T-helper 17 cell (primary cell): Measurements from ENCODE around the gene TEKT3. TPM values are rescaled to one million over a fixed set of nuclear protein-coding genes. Genes with fewer than 3 reads are reported as not detected.

Experiments used
- ATAC-seq: fragments of 150-1000 bp; cut with Tn5 transposase; 2 replicates; pipeline ENCODE4 v1.10.0; 2021; ENCODE audit warnings: mild to moderate bottlenecking, moderate library complexity
- DNase-seq, 3 donors: peaks; one replicate each; pipeline versions ENCODE4 v3.0.0 to v3.0.0-alpha.2; 2020 to 2021
- H3K9me3 ChIP-seq: one replicate; pipeline ENCODE4 v1.7.0; 2013; ENCODE audit warnings: low read length, mild to moderate bottlenecking; ENCODE audit not compliant: control insufficient read depth, poor library complexity, severe bottlenecking
- H3K27ac Mint-ChIP-seq: one replicate; pipeline ENCODE4 v1.8.0; 2022; ENCODE audit warnings: mild to moderate bottlenecking, moderate library complexity, mixed read lengths
- H3K27me3 Mint-ChIP-seq: one replicate; pipeline ENCODE4 v1.8.0; 2022; ENCODE audit warnings: mixed read lengths
- H3K36me3 Mint-ChIP-seq: one replicate; pipeline ENCODE4 v1.8.0; 2022; ENCODE audit warnings: low read depth, mixed read lengths
- H3K4me1 Mint-ChIP-seq: one replicate; pipeline ENCODE4 v1.8.0; 2022; ENCODE audit warnings: mild to moderate bottlenecking, mixed read lengths
- H3K4me3 Mint-ChIP-seq: one replicate; pipeline ENCODE4 v1.8.0; 2022; ENCODE audit warnings: mild to moderate bottlenecking, moderate library complexity, mixed read lengths
- total RNA-seq, 4 donors: library from RNA in 2 of 4; stranded (reverse) in 2 of 4; gene quantifications; one replicate each; pipeline ENCODE4 v1.2.3 and lab custom pipeline; 2022 to 2026

Gene TEKT3
- total RNA-seq, 2 donors from 2014 or later = not detected

GRCh38 chr17:15368600-15368999 lies 27.2 kb upstream of the TEKT3 start:
- no peaks in the 10 kb centered on the region for H3K36me3 Mint-ChIP-seq
- DNase-seq = no peak
- H3K4me3 Mint-ChIP-seq = no peak overlapping the region
- H3K9me3 ChIP-seq = no peaks in the 10 kb centered on the region
- no peak for ATAC-seq
- H3K27me3 Mint-ChIP-seq = peaks cover 22% of the 10 kb centered on the region
- no peak overlapping the region for H3K27ac Mint-ChIP-seq
- H3K4me1 Mint-ChIP-seq = no peaks in the 10 kb centered on the region

DNA sequence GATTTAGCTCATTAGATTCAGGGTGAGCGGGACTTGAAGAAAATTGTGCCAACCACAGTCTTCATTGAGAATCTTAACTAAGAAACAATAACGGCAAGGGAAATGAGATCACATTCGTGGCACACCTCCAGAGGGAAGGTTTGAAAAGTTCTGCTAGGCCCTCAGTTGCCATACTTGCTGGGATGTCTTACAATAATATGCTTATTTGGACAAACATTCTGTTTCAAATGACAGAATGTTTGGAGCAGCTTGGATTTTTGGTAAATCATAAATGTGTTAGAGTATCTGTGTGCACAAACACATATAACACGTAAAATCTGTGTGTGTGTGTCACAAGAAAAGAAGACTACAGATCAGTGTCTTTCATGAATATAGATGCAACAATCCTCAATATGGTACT lies 24.6 kb upstream of the TEKT3 start:
- Mint-ChIP-seq H3K4me3 (no peak overlapping the region), H3K36me3 (no peaks in the 10 kb centered on the region), H3K4me1 (no peaks in the 10 kb centered on the region), H3K27ac (no peak overlapping the region), H3K27me3 (peaks cover 21% of the 10 kb centered on the region)
- no peaks in the 10 kb centered on the region for H3K9me3 ChIP-seq
- DNase-seq = no peak
- ATAC-seq = no peak

GRCh38 chr17:15364615-15365014 lies 23.2 kb upstream of the TEKT3 start:
- no peaks in the 10 kb centered on the region for H3K9me3 ChIP-seq
- H3K27me3 Mint-ChIP-seq = peaks cover 15% of the 10 kb centered on the region
- H3K36me3 Mint-ChIP-seq = no peaks in the 10 kb centered on the region
- no peak overlapping the region for H3K4me3 Mint-ChIP-seq
- no peaks in the 10 kb centered on the region for H3K4me1 Mint-ChIP-seq
- ATAC-seq (no peak), DNase-seq (no peak)
- no peak overlapping the region for H3K27ac Mint-ChIP-seq

DNA sequence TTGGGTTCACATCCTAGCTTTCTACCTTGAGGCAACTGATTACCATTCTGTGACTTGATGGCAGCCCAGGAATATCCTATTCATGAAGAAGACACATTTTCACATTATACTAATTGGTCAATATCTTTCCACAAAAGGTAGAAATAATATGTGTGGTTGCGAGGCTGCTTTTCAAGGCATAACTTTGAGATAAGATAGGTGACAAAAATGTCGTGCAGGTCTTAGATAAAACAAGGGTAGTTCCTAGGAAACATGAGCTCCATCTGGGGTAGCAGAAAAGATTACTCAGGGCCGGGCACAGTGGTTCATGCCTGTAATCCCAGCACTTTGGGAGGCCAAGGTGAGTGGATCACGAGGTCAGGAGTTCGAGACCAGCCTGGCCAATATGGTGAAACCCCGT lies 22.3 kb upstream of the TEKT3 start:
- no peaks in the 10 kb centered on the region for H3K9me3 ChIP-seq
- no peaks in the 10 kb centered on the region for H3K4me1 Mint-ChIP-seq
- no peak for DNase-seq
- no peaks in the 10 kb centered on the region for H3K36me3 Mint-ChIP-seq
- H3K4me3 Mint-ChIP-seq = no peak overlapping the region
- peaks cover 12% of the 10 kb centered on the region for H3K27me3 Mint-ChIP-seq
- no peak for ATAC-seq
- no peak overlapping the region for H3K27ac Mint-ChIP-seq

DNA sequence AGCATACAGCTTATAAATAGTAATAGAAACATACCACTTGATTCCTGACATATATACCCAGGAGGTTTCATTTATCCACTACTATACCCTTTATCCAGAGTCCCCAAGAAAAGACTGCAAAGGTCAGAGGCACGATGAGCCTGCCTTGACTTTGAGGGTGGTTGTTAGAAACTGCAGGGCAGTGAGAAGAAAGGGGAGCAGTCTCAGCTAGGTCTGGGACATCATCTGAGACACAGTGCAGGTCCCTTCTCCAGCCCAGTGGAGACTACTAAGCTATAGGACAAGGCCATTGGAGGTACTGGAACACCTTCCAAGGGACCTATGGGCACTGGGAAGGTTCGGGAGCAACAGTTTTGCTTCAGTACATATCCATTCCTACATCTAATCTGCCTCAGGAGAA lies 20.2 kb upstream of the TEKT3 start:
- H3K36me3 Mint-ChIP-seq = no peaks in the 10 kb centered on the region
- peaks cover 15% of the 10 kb centered on the region for H3K27me3 Mint-ChIP-seq
- DNase-seq (no peak), ATAC-seq (no peak)
- H3K4me1 Mint-ChIP-seq = no peaks in the 10 kb centered on the region
- H3K27ac Mint-ChIP-seq = no peak overlapping the region
- H3K4me3 Mint-ChIP-seq = no peak overlapping the region
- H3K9me3 ChIP-seq = no peaks in the 10 kb centered on the region

GRCh38 chr17:15361151-15361550 lies 19.8 kb upstream of the TEKT3 start:
- ATAC-seq (no peak), DNase-seq (no peak)
- no peak overlapping the region for H3K27ac Mint-ChIP-seq
- no peaks in the 10 kb centered on the region for H3K4me1 Mint-ChIP-seq
- H3K9me3 ChIP-seq = no peaks in the 10 kb centered on the region
- peaks cover 16% of the 10 kb centered on the region for H3K27me3 Mint-ChIP-seq
- no peaks in the 10 kb centered on the region for H3K36me3 Mint-ChIP-seq
- H3K4me3 Mint-ChIP-seq = no peak overlapping the region

- no peaks in the 10 kb centered on the region for H3K36me3 Mint-ChIP-seq
- no peak for ATAC-seq
- no peaks in the 10 kb centered on the region for H3K4me1 Mint-ChIP-seq
- no peak overlapping the region for H3K4me3 Mint-ChIP-seq
- H3K27ac Mint-ChIP-seq = no peak overlapping the region
- no peaks in the 10 kb centered on the region for H3K9me3 ChIP-seq
- no peak for DNase-seq
- H3K27me3 Mint-ChIP-seq = peaks cover 41% of the 10 kb centered on the region
These were observed 12.9 kb upstream of the TEKT3 start for GRCh38 chr17:15354256-15354655.

- peaks cover 54% of the 10 kb centered on the region for H3K27me3 Mint-ChIP-seq
- no peak for DNase-seq
- no peaks in the 10 kb centered on the region for H3K9me3 ChIP-seq
These were observed 10.5 kb upstream of the TEKT3 start for GRCh38 chr17:15351925-15352324.

DNA sequence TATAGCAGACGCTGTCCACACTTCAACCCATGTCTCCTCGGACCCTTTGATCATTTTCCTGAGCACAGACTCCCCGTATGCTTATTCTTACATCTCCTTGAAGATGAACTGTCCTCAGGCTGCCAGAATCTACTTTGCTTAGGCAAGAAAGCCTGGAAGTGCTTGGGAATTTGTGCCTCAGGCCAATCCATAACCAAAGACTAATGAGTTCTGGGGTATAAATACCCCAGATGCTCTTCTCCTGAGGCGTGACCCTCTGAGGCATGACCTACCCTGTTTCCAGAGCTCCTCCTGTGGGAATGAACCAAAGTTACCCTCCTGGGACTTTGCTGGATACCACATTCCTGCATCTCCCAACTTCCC lies 10.1 kb upstream of the TEKT3 start:
- Mint-ChIP-seq H3K27me3 (peaks cover 54% of the 10 kb centered on the region), H3K4me3 (no peak overlapping the region), H3K4me1 (no peaks in the 10 kb centered on the region), H3K36me3 (no peaks in the 10 kb centered on the region), H3K27ac (no peak overlapping the region)
- no peak for DNase-seq
- no peaks in the 10 kb centered on the region for H3K9me3 ChIP-seq
- ATAC-seq = no peak

More at GRCh38 chr17:15351925-15352324, 10.5 kb upstream of the TEKT3 start:
- Mint-ChIP-seq H3K4me1 (no peaks in the 10 kb centered on the region), H3K4me3 (no peak overlapping the region), H3K27ac (no peak overlapping the region), H3K36me3 (no peaks in the 10 kb centered on the region)
- ATAC-seq = no peak

DNA sequence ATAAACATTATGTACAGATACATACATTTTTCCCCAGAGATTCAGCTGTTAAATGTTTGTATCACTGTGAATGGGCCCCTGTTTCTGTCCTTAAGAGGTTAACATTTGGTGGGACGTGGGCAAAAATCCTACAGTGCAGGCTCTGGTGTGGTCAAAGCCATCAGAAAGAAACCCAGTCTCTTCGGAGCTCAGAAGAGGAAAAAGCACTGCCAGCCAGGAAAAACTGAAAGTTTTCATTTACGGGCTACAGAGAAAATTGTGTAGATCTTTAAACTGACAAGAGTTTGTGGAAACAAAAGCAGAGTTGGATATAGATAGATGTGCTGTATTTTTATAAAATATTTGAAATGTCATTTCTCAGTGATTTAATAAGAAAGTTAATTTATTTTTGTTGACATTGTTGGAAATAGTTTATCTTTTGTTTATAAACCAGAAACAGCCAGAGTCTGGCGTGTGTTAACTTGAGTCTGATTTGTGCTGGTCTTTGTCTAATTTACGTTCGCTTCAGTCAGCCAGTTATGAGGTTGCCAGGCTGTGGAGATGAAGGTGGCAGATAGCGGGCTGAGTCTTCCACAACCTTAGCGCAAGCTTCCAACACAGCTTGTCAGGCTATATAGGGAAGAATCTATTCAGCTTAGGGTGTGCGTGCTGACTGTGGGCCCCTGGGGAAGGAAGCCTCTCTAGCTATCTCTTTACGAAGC lies 9.5 kb upstream of the TEKT3 start:
- Mint-ChIP-seq H3K4me1 (no peaks in the 10 kb centered on the region), H3K27ac (no peak overlapping the region), H3K4me3 (no peak overlapping the region), H3K36me3 (no peaks in the 10 kb centered on the region), H3K27me3 (peaks cover 58% of the 10 kb centered on the region)
- DNase-seq = no peak
- no peak for ATAC-seq
- no peaks in the 10 kb centered on the region for H3K9me3 ChIP-seq

DNA sequence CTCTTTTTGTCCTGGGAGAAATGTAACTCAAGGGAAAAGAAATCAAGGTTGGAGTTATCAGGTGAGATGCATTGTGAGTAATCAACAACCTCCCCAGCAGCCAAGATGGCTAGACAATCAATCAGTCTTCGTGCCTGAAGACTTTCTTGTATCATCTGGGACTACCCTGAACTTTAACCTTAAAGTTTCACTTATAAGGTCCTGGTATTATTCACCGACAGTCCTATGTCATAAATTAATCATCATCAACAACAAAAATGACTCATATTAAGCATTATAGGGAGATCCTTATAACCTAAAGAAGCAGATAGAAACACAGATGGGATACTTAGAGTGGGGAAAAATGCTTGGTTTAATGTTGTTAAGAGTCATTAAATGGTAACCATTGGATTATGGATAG lies 7.7 kb upstream of the TEKT3 start:
- no peaks in the 10 kb centered on the region for H3K36me3 Mint-ChIP-seq
- H3K4me3 Mint-ChIP-seq = no peak overlapping the region
- H3K9me3 ChIP-seq = no peaks in the 10 kb centered on the region
- no peaks in the 10 kb centered on the region for H3K4me1 Mint-ChIP-seq
- H3K27ac Mint-ChIP-seq = no peak overlapping the region
- peaks cover 64% of the 10 kb centered on the region for H3K27me3 Mint-ChIP-seq
- no peak for ATAC-seq
- no peak for DNase-seq

DNA sequence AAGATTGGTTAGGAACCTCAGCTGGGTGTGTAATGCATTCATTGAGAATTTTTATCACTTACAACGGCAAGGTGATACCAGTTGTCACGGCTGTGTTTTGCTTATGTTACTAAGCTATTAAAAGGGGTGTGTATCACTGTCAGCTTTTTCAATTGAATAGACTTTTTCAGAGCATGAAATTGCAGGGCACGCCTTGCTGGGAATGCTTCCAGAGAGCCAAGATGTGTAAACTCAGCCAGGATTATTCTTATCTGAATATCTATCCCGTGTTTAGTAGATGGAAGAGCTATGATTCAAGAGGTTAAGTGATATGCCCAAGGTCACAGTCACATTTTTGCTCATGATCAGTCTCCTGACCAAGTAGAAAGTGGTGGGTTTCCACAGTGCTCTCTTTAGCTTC lies 6.6 kb upstream of the TEKT3 start:
- ATAC-seq (no peak), DNase-seq (no peak)
- Mint-ChIP-seq H3K4me3 (no peak overlapping the region), H3K4me1 (no peaks in the 10 kb centered on the region), H3K27ac (no peak overlapping the region), H3K27me3 (peaks cover 74% of the 10 kb centered on the region), H3K36me3 (no peaks in the 10 kb centered on the region)
- no peaks in the 10 kb centered on the region for H3K9me3 ChIP-seq

- Mint-ChIP-seq H3K4me3 (no peak overlapping the region), H3K4me1 (peaks cover 7% of the 10 kb centered on the region), H3K27ac (no peak overlapping the region), H3K36me3 (peaks cover 3% of the 10 kb centered on the region), H3K27me3 (peaks cover 75% of the 10 kb centered on the region)
- H3K9me3 ChIP-seq = no peaks in the 10 kb centered on the region
- no peak for DNase-seq
- ATAC-seq = no peak
These were observed 4.7 kb upstream of the TEKT3 start for GRCh38 chr17:15346066-15346595.

DNA sequence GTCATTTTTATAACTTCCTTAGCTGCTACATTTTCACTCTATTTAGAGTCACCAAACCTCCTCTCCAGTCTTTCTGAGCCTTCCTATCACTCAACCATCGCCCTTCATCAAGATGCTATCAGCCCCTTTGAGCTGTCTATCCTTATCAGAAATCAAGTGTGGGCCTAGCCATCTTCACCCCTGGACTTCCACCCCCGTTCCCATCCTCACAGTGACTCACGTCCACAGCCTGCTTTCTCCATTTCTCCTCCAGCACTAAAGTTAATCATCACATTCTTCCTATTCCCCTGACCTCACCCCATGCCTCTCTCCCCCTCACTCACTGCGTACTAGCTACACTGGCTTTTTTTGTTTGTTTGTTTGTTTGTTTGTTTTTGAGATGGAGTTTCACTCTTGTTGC lies 2.4 kb upstream of the TEKT3 start:
- no peaks in the 10 kb centered on the region for H3K9me3 ChIP-seq
- peaks cover 5% of the 10 kb centered on the region for H3K36me3 Mint-ChIP-seq
- DNase-seq (no peak), ATAC-seq (no peak)
- no peak overlapping the region for H3K27ac Mint-ChIP-seq
- H3K4me1 Mint-ChIP-seq = peaks cover 10% of the 10 kb centered on the region
- H3K27me3 Mint-ChIP-seq = peaks cover 82% of the 10 kb centered on the region
- H3K4me3 Mint-ChIP-seq = no peak overlapping the region
